NCI-H2107 treated with DMSO at 0.1 percent for 48 hours (cell line): Measurements from ENCODE around the gene AGBL2.
"Not testable (repeated sequence)": the region's sequence is repeated elsewhere in the genome, so short reads cannot be mapped to it uniquely, and the experiment has no call there.

ENCODE experiments used
- DNase-seq: peaks from one replicate; lab custom pipeline; 2025; ENCODE audit not compliant: unreplicated experiment; lab: John Stamatoyannopoulos, UW

The AGBL2 gene

GRCh38 chr11:47640506-47640905 lies 74.7 kb downstream of the AGBL2 start:
- not testable (repeated sequence) for DNase-seq

DNA sequence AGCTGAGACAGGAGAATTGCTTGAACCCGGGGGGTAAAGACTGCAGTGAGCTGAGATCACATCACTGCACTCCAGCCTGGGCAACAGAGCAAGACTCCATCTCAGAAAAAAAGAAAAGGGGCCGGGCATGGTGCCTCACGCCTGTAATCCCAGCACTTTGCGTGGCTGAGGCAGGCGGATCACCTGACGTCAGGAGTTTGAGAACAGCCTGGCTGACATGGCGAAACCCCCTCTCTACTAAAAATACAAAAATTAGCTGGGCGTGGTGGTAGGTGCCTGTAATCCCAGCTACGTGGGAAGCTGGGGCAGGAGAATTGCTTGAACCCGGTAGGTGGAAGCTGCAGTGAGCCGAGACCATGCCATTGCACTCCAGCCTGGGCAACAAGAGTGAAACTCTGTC lies 78.8 kb downstream of the AGBL2 start:
- not testable (repeated sequence) for DNase-seq

DNA sequence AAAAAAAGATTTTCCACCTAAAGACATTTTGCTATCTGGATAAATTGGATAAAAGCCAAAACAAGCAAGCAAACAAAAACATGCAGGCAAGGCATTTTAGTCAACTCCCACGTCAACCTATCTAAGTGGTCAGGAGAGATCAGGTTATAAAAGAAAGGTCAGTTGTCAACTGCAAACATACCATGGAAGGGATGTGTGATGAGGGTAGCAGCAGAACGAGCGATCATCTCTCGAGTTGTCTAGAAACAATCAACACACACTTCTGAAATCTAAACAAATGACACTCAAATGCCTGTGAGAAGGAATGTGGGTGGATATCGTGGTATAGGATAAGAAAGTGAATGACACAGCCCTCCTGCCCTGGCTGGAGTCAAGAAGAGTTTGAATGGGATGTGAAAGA lies 83.7 kb downstream of the AGBL2 start:
- DNase-seq, result no peak

DNA sequence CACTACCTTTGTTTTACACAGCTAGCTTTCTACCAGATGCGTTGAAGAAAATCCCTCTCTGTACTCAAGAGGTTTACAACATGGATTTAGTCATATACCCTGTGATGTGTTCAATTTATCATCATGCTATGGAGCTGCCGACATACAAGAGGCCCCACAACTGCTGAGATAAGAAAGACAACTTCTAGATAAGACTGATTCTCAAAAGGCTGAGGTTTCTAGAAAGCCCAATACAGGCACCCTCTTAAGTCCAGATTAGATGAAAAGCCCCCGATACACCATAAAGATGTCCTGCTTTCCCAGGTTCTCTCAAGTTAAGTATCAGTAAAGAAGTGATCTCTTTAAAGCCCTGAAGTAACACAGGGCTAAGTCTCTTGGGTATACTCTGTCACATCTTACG lies 87.1 kb downstream of the AGBL2 start:
- DNase-seq, result no peak

GRCh38 chr11:47626234-47626633 lies 88.9 kb downstream of the AGBL2 start:
- DNase-seq, result no peak

DNA sequence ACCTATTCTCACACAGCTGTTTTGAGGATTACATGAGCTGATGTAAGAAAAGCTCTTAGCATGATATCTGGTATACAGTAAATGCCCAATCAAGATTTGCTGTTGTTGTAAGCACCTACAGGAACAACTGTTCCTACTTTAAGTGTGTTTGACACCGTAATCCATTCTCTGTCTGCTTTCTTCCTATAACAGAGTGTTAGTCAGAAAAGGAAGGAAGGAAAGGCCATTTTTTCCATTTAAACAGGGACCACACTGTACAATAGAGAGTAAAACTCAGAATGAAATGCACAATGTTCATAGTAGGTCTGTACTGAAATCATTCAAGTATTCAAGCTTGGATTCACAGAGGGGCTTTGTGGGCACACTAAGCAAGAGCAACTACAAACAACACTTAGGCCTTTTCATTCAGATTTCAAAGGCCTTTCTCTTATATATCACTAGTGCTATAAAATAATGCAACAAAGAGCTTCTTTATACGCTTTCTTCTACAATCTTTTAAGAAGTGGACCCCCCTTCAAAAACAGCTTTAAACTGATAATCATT lies 94.3 kb downstream of the AGBL2 start:
- no peak for DNase-seq

- no peak for DNase-seq
These were observed 97.8 kb downstream of the AGBL2 start for GRCh38 chr11:47617417-47617809.

- peak; percentile 42 for DNase-seq
These were observed 98.3 kb downstream of the AGBL2 start for GRCh38 chr11:47616726-47617416.

DNA sequence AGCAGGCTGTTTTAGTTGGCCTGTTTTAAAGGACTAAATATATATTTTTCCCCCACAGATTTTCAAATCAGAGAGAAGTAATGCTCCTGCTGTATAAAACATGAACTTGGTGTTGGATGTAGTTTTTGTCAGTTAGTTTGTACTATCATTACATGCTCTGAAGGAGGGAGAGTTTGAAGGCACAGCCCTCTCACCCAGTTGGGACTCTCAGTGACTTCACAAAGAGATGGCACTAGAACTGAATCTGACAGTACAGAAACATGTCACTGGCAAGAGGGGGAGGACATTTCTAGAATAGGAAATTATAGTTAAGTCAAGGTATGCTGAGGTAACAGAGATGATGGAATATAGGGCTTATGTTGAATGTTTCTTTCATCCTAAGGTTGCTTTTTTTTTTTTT lies 99.9 kb downstream of the AGBL2 start:
- no peak for DNase-seq

DNA sequence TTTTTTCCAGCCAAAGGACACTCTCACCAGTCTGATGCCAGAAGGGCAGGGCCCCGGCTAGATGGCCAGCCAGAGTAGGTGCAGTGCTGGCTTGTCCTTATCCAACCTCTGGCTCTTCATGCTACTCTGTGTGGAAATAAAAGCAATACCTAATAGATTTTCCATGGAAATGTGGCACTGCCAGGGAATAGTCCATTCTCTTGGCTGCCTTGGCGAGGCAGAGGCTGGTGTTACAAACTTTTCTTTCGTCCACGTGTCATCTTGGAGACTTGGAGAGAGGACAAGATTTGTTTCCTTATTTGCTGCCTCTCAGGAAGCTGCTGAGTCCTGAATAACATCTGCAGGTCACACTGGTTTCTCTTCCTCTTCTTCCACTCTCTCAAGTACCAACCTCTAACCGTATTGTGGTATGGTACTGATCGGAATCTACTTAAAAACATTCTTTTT lies 103.8 kb downstream of the AGBL2 start:
- DNase-seq, result no peak

- DNase-seq, result no peak
These were observed 105.5 kb downstream of the AGBL2 start for GRCh38 chr11:47609675-47610074.
